ENCODE data around the gene CYP21A2. TPM values are rescaled to one million over a fixed set of nuclear protein-coding genes. Genes with fewer than 3 reads are reported as not detected.
A peak's percentile ranks its signal among the peaks of the same experiment; 100 is the strongest.

CYP21A2 gene
- total and polyA plus RNA-seq, 4 donors: 1.7 to 29.7 (median 18.3) TPM

DNA sequence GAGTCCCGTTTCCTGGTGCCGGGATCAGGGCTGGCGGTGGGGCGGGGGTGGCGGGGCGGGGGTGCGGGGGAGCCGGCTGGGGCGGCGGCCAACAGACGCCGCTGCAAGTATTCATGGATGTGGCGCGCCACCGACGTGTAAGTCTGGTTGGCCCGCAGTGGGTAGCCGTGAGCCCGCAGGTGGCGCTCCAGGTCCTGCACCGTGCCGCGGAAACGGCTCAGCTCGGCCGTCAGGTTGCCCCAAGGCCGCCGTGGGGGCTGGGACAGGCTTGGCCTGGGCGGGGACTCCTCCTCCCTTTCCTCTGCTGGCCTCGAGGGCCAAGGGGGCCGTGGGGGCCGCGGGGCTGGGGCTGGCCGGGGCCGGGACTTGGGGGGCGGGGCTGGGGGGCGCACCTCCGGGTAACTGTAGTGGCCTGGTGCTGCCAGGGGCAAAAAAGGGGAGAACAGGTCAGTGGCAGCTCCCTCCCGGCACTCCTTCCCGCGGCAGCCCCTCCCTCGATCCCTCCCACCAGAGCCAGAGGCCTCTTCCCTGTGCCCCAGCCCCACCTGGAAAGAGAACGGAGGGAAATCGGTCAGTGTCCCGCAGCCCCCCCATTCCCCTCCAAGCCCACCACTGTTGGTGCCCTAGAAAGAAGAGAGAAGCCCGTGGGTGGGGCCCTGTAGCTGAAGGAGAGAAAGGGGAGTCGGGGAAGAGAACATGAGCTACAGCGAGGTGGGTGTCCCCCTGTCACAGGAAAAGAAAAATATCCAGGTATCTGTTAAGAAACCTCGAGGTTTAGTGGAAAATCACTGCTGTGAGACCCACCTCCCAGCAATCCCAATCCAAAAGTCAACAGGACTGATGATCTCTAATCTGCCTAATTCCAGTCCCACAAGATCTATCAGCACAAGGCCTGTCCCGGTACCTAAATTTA is 49.6 kb downstream of the CYP21A2 start:
- peak overlapping the region in 1 of 2 donors; percentile 12 for H3K27ac ChIP-seq (ENCODE audit: low read depth in 1 of 2, low read length in 2 of 2)
- H3K4me3 ChIP-seq (ENCODE audit: low read depth in 1 of 3, low read length in 3 of 3): no peak overlapping the region

DNA sequence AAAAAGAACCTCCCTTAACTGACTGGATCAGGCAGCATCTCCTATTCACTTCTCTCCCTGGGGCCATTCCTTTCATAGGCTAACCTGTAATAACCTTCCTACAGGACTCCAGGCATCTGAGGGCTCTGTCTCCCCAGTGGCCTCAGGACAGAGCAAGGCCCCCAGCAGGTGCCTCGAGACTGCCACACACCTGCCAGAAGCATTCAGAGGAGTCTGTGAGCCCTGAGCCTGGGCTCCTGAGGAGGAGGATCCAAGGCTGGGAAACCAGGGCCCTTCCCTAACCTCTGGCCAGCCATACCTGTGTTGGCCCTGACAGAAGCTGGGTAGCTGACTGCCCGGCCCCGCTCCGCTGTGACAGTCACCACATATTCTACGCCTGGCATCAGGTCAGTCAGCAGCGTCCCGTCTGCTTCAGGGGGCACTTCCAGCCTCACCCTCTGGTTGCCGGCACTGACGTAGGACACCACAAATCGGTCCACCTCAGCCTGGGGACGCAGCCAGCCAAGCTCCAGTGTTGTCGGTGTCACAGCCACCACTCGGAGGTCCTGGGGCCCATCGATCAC is 50.4 kb downstream of the CYP21A2 start:
- TF ChIP-seq HNF4A (conservative IDR thresholded peaks at IDR 0.05) (no peak), FOXA2 (IDR thresholded peaks at IDR 0.05) (no peak), GABPA (IDR thresholded peaks at IDR 0.05 in 1 of 2, conservative IDR thresholded peaks at IDR 0.05 in 1 of 2) (no peak), EGR1 (IDR thresholded peaks at IDR 0.05; ENCODE audit: low read depth in 2 of 2) (no peak), SP1 (IDR thresholded peaks at IDR 0.05) (no peak)
- TF ChIP-seq, protein P1, sequence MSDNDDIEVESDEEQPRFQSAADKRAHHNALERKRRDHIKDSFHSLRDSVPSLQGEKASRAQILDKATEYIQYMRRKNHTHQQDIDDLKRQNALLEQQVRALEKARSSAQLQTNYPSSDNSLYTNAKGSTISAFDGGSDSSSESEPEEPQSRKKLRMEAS (IDR thresholded peaks at IDR 0.05): no peak
- TF ChIP-seq, protein P2, sequence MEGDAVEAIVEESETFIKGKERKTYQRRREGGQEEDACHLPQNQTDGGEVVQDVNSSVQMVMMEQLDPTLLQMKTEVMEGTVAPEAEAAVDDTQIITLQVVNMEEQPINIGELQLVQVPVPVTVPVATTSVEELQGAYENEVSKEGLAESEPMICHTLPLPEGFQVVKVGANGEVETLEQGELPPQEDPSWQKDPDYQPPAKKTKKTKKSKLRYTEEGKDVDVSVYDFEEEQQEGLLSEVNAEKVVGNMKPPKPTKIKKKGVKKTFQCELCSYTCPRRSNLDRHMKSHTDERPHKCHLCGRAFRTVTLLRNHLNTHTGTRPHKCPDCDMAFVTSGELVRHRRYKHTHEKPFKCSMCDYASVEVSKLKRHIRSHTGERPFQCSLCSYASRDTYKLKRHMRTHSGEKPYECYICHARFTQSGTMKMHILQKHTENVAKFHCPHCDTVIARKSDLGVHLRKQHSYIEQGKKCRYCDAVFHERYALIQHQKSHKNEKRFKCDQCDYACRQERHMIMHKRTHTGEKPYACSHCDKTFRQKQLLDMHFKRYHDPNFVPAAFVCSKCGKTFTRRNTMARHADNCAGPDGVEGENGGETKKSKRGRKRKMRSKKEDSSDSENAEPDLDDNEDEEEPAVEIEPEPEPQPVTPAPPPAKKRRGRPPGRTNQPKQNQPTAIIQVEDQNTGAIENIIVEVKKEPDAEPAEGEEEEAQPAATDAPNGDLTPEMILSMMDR (IDR thresholded peaks at IDR 0.05; ENCODE audit: low read depth, low read length, missing input control): no peak
- TF ChIP-seq, protein P3, sequence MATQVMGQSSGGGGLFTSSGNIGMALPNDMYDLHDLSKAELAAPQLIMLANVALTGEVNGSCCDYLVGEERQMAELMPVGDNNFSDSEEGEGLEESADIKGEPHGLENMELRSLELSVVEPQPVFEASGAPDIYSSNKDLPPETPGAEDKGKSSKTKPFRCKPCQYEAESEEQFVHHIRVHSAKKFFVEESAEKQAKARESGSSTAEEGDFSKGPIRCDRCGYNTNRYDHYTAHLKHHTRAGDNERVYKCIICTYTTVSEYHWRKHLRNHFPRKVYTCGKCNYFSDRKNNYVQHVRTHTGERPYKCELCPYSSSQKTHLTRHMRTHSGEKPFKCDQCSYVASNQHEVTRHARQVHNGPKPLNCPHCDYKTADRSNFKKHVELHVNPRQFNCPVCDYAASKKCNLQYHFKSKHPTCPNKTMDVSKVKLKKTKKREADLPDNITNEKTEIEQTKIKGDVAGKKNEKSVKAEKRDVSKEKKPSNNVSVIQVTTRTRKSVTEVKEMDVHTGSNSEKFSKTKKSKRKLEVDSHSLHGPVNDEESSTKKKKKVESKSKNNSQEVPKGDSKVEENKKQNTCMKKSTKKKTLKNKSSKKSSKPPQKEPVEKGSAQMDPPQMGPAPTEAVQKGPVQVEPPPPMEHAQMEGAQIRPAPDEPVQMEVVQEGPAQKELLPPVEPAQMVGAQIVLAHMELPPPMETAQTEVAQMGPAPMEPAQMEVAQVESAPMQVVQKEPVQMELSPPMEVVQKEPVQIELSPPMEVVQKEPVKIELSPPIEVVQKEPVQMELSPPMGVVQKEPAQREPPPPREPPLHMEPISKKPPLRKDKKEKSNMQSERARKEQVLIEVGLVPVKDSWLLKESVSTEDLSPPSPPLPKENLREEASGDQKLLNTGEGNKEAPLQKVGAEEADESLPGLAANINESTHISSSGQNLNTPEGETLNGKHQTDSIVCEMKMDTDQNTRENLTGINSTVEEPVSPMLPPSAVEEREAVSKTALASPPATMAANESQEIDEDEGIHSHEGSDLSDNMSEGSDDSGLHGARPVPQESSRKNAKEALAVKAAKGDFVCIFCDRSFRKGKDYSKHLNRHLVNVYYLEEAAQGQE (IDR thresholded peaks at IDR 0.05): no peak
- no peaks in the 10 kb centered on the region for H3K36me3 ChIP-seq (ENCODE audit: control insufficient read depth in 4 of 4, insufficient read depth in 3 of 4, low read depth in 1 of 4, low read length in 3 of 4)
- DNase-seq (ENCODE audit: low spot score): no peak
- H3K9ac ChIP-seq (ENCODE audit: low read depth in 1 of 2, low read length in 2 of 2): no peak overlapping the region
- H3K9me3 ChIP-seq (ENCODE audit: control insufficient read depth in 4 of 4, low read length in 3 of 4): no peaks in the 10 kb centered on the region
- peaks cover 0 to 8% (median 2%) of the 10 kb centered on the region in 4 donors for H3K4me1 ChIP-seq (ENCODE audit: control insufficient read depth in 4 of 4, insufficient read depth in 4 of 4, low read length in 3 of 4)
- no peak overlapping the region for H3K4me3 ChIP-seq (ENCODE audit: low read depth in 1 of 3, low read length in 3 of 3)
- H3K27ac ChIP-seq (ENCODE audit: low read depth in 1 of 2, low read length in 2 of 2): no peak overlapping the region
- peaks cover 0 to 3% (median 0%) of the 10 kb centered on the region in 4 donors for H3K27me3 ChIP-seq (ENCODE audit: control insufficient read depth in 4 of 4, insufficient read depth in 4 of 4, low read length in 3 of 4)
- 94% methylated on average over 14 of the region's 14 CpGs for WGBS

More for the DNA sequence above, 49.6 kb downstream of the CYP21A2 start:
- H3K9me3 ChIP-seq (ENCODE audit: control insufficient read depth in 4 of 4, low read length in 3 of 4): no peaks in the 10 kb centered on the region
- H3K4me1 ChIP-seq (ENCODE audit: control insufficient read depth in 4 of 4, insufficient read depth in 4 of 4, low read length in 3 of 4): peaks cover 0 to 7% (median 2%) of the 10 kb centered on the region in 4 donors
- H3K9ac ChIP-seq (ENCODE audit: low read depth in 1 of 2, low read length in 2 of 2): no peak overlapping the region
- peaks cover 0 to 3% (median 0%) of the 10 kb centered on the region in 4 donors for H3K27me3 ChIP-seq (ENCODE audit: control insufficient read depth in 4 of 4, insufficient read depth in 4 of 4, low read length in 3 of 4)
- TF ChIP-seq YY1 (IDR thresholded peaks at IDR 0.05): no peak
- TF ChIP-seq, protein P2 (IDR thresholded peaks at IDR 0.05; ENCODE audit: low read depth, low read length, missing input control): peak; percentile 52
- peak; percentile 58 to 77 for TF ChIP-seq RAD21 (IDR thresholded peaks at IDR 0.05)
- 20% methylated on average over 50 of the region's 50 CpGs for WGBS
- no peaks in the 10 kb centered on the region for H3K36me3 ChIP-seq (ENCODE audit: control insufficient read depth in 4 of 4, insufficient read depth in 3 of 4, low read depth in 1 of 4, low read length in 3 of 4)
- peak; percentile 79 for DNase-seq (ENCODE audit: low spot score)

Data from liver (tissue), 9 donors.